ENCODE measurements around the gene SNX33.
"Not testable (repeated sequence)": the region's sequence is repeated elsewhere in the genome, so short reads cannot be mapped to it uniquely, and the experiment has no call there.

Gene SNX33

GRCh38 chr15:75662823-75663519 is 15.3 kb downstream of the SNX33 start:
- peak; percentile 49 for DNase-seq (ENCODE audit: low spot score)

GRCh38 chr15:75663931-75664421 is 16.3 kb downstream of the SNX33 start:
- DNase-seq (ENCODE audit: low spot score) = no peak

- DNase-seq (ENCODE audit: low spot score) = no peak
These were observed 19.2 kb downstream of the SNX33 start for GRCh38 chr15:75666823-75667501.

- no peak for DNase-seq (ENCODE audit: low spot score)
These were observed 21.6 kb downstream of the SNX33 start for GRCh38 chr15:75669191-75669878.

GRCh38 chr15:75669879-75670212 is 22.1 kb downstream of the SNX33 start:
- DNase-seq (ENCODE audit: low spot score) = no peak

GRCh38 chr15:75671730-75672602 is 24.3 kb downstream of the SNX33 start:
- no peak for DNase-seq (ENCODE audit: low spot score)

- DNase-seq (ENCODE audit: low spot score) = no peak
These were observed 25.1 kb downstream of the SNX33 start for GRCh38 chr15:75672646-75673425.

- peak; percentile 50 for DNase-seq (ENCODE audit: low spot score)
These were observed 25.9 kb downstream of the SNX33 start for GRCh38 chr15:75673426-75674235.

GRCh38 chr15:75674366-75674765 is 26.7 kb downstream of the SNX33 start:
- no peak for DNase-seq (ENCODE audit: low spot score)

GRCh38 chr15:75675579-75676404 is 28.1 kb downstream of the SNX33 start:
- no peak for DNase-seq (ENCODE audit: low spot score)

- DNase-seq (ENCODE audit: low spot score) = no peak
These were observed 29.2 kb downstream of the SNX33 start for GRCh38 chr15:75676688-75677464.

- DNase-seq (ENCODE audit: low spot score) = no peak
These were observed 30.0 kb downstream of the SNX33 start for GRCh38 chr15:75677465-75678323.

- DNase-seq (ENCODE audit: low spot score) = not testable (repeated sequence)
These were observed 30.6 kb downstream of the SNX33 start for GRCh38 chr15:75678324-75678690.

GRCh38 chr15:75680007-75680789 is 32.5 kb downstream of the SNX33 start:
- DNase-seq (ENCODE audit: low spot score) = no peak

- DNase-seq (ENCODE audit: low spot score) = no peak
These were observed 34.7 kb downstream of the SNX33 start for GRCh38 chr15:75682181-75683135.
